WERI-Rb-1 (cell line): Measurements from ENCODE around the gene SOX8.
"Not testable (repeated sequence)": the region's sequence is repeated elsewhere in the genome, so short reads cannot be mapped to it uniquely, and the experiment has no call there.

Experiments used
- DNase-seq: peaks from one replicate; pipeline ENCODE4 v3.0.0-alpha.2; 2020
- H3K27ac ChIP-seq: fragments of 250-450 bp; sonication (Bioruptor Pico); 2 replicates; pipeline ENCODE4 v1.5.1; 2020; ENCODE audit warnings: mild to moderate bottlenecking, moderate library complexity
- H3K27me3 ChIP-seq: fragments of 250-450 bp; sonication (Bioruptor Pico); 2 replicates; pipeline ENCODE4 v1.5.1; 2021; ENCODE audit warnings: mild to moderate bottlenecking, low read depth, moderate library complexity; ENCODE audit not compliant: insufficient read depth, severe bottlenecking
- H3K36me3 ChIP-seq: fragments of 250-450 bp; sonication (Bioruptor Pico); 2 replicates; pipeline ENCODE4 v1.5.1; 2020; ENCODE audit warnings: mild to moderate bottlenecking, moderate library complexity
- H3K4me3 ChIP-seq: 2 replicates; pipeline ENCODE4 v1.5.1; 2011; ENCODE audit warnings: low read depth, mild to moderate bottlenecking, control low read depth, low read length
- H3K9me3 ChIP-seq: fragments of 250-450 bp; sonication (Bioruptor Pico); 2 replicates; pipeline ENCODE4 v1.5.1; 2021; ENCODE audit warnings: mild to moderate bottlenecking, moderate library complexity; ENCODE audit not compliant: severe bottlenecking
- TF ChIP-seq, protein P1 (sequence below): IDR thresholded peaks from 2 replicates; pipeline ENCODE4 v1.5.1; 2011; ENCODE audit warnings: low read depth, mild to moderate bottlenecking, control low read depth, inconsistent platforms, low read length

SOX8 gene

DNA sequence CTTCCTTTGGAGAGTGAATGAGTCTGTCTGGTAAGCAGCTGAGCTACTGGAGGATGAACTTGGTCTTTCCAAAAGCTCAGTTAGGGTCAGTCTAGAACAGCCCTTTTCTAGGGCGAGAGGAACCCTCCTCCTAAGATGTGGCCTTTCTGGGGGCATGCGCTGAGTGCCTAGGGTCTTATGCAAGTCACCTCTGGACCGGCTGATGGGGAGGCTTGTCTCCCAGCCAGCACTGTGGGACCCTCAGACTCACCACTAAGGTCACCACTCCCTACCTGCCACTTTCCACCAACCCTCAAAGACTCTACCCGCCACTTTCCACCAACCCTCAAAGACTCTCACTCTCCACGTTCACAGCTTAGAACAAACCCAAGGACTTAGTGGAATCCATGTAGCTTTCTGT is 37.6 kb upstream of the SOX8 start:
- no peaks in the 10 kb centered on the region for H3K36me3 ChIP-seq
- H3K4me3 ChIP-seq, result no peak overlapping the region
- DNase-seq, result no peak
- no peak overlapping the region for H3K27ac ChIP-seq
- no peaks in the 10 kb centered on the region for H3K27me3 ChIP-seq
- H3K9me3 ChIP-seq, result peaks cover 8% of the 10 kb centered on the region
- TF ChIP-seq, protein P1, sequence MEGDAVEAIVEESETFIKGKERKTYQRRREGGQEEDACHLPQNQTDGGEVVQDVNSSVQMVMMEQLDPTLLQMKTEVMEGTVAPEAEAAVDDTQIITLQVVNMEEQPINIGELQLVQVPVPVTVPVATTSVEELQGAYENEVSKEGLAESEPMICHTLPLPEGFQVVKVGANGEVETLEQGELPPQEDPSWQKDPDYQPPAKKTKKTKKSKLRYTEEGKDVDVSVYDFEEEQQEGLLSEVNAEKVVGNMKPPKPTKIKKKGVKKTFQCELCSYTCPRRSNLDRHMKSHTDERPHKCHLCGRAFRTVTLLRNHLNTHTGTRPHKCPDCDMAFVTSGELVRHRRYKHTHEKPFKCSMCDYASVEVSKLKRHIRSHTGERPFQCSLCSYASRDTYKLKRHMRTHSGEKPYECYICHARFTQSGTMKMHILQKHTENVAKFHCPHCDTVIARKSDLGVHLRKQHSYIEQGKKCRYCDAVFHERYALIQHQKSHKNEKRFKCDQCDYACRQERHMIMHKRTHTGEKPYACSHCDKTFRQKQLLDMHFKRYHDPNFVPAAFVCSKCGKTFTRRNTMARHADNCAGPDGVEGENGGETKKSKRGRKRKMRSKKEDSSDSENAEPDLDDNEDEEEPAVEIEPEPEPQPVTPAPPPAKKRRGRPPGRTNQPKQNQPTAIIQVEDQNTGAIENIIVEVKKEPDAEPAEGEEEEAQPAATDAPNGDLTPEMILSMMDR, result no peak

DNA sequence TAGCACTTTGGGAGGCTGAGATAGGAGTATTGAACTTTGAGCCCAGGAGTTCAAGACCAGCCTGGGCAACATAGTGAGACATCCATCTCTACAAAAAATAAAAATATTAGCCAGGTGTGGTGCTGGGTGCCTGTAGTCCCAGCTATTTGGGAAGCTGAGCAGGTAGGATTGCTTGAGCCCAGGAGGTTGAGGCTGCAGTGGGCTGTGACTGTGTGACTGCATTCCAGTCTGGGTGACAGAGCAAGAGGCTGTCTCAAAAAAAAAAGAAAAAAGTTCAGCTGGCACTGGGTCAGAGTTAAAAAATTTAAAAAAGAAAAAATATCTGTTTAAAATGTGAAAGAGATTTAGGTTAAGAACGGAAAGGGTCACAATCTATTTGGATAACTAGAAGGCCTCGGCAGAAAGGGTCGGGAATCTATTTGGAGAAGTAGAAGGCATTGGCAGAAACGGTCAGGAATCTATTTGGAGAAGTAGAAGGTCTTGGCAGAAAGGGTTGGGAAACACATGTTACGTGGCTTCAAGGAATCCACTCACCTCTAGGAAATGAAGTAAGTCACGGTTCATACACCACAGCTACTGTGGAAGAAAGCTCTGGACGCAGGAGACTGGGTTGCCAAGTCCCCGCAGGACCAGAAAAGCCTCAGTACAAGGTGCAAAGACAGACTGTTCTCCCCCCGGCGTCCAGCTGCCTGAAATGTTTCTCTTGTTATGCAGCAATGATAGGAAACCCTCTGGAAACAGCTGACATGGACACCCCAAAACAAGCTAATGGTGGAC is 36.1 kb upstream of the SOX8 start:
- H3K27me3 ChIP-seq, result no peaks in the 10 kb centered on the region
- TF ChIP-seq, protein P1, result no peak
- H3K27ac ChIP-seq, result no peak overlapping the region
- DNase-seq, result no peak
- no peak overlapping the region for H3K4me3 ChIP-seq
- peaks cover 8% of the 10 kb centered on the region for H3K9me3 ChIP-seq
- H3K36me3 ChIP-seq, result no peaks in the 10 kb centered on the region

DNA sequence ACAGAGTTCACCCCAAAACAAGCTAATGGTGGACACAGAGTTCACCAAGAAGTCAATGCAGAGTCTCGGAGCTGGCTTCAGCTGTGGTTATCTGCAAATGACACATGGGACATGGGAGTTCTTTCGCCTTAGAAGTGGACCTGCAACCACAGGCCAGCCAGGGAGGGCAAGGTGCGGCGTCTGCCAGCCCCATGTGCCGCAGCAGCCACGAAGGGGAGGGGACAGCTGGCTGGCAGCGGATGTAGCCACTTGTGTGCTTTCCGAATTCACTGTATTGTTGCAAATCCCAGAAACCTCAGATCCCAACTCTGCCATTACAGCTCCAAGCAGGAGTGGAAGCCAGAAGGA is 35.5 kb upstream of the SOX8 start:
- no peak for DNase-seq
- Histone ChIP-seq H3K27ac (peak overlapping the region; percentile 47; the same call in 1 of the 2 replicates), H3K9me3 (peaks cover 8% of the 10 kb centered on the region), H3K27me3 (no peaks in the 10 kb centered on the region), H3K36me3 (no peaks in the 10 kb centered on the region), H3K4me3 (no peak overlapping the region)
- TF ChIP-seq, protein P1, result no peak

DNA sequence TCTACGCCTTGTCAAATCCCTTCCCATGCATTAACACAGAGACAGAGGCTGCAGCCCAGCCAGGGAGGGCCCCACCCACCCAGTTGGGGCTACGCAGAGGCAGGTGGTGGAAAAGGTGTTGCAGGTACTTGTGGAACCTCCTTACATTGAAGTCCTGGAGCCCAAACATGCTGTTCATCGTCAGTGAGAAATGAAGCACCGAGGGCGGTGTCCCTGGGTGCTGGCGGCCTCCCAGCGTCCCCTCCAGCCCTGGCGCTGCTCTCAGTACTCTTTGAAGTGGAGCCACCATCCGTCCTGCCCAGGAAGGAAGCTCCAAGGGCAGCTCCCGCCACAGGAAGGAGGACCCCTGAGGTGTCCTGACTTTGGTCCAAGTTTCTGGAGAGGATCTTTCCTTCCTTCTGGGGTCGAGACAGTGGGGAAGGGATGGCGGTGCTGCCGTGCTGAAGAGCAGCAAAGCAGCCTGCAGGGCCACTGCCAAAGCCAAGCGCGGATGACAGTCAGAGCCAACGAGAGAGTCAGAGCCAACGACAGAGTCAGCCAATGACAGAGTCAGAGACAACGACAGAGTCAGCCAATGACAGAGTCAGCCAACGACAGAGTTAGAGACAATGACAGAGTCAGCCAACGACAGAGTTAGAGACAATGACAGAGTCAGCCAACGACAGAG is 34.2 kb upstream of the SOX8 start:
- Histone ChIP-seq H3K4me3 (no peak overlapping the region), H3K27me3 (no peaks in the 10 kb centered on the region), H3K27ac (peak overlapping the region; percentile 45), H3K9me3 (no peaks in the 10 kb centered on the region), H3K36me3 (no peaks in the 10 kb centered on the region; the same call in 1 of the 2 replicates)
- DNase-seq, result no peak
- TF ChIP-seq, protein P1, result no peak

DNA sequence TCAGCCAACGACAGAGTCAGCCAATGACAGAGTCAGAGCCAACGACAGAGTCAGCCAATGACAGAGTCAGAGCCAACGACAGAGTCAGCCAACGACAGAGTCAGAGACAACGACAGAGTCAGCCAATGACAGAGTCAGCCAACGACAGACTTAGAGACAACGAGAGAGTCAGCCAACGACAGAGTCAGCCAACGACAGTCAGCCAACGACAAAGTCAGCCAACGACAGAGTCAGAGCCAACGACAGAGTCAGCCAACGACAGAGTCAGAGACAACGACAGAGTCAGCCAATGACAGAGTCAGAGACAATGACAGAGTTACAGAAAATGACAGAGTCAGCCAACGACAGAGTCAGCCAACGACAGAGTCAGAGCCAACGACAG is 33.7 kb upstream of the SOX8 start:
- H3K27me3 ChIP-seq, H3K36me3 ChIP-seq, H3K9me3 ChIP-seq, H3K4me3 ChIP-seq, H3K27ac ChIP-seq, DNase-seq: not testable (repeated sequence)

DNA sequence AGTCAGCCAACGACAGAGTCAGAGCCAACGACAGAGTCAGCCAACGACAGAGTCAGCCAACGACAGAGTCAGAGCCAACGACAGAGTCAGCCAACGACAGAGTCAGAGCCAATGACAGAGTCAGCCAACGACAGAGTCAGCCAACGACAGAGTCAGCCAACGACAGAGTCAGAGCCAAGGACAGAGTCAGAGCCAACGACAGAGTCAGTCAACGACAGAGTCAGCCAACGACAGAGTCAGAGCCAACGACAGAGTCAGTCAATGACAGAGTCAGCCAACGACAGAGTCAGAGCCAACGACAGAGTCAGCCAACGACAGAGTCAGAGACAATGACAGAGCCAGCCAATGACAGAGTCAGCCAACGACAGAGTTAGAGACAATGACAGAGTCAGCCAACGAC is 32.8 kb upstream of the SOX8 start:
- H3K27me3 ChIP-seq, H3K4me3 ChIP-seq, H3K9me3 ChIP-seq, H3K27ac ChIP-seq, DNase-seq, H3K36me3 ChIP-seq: not testable (repeated sequence)

DNA sequence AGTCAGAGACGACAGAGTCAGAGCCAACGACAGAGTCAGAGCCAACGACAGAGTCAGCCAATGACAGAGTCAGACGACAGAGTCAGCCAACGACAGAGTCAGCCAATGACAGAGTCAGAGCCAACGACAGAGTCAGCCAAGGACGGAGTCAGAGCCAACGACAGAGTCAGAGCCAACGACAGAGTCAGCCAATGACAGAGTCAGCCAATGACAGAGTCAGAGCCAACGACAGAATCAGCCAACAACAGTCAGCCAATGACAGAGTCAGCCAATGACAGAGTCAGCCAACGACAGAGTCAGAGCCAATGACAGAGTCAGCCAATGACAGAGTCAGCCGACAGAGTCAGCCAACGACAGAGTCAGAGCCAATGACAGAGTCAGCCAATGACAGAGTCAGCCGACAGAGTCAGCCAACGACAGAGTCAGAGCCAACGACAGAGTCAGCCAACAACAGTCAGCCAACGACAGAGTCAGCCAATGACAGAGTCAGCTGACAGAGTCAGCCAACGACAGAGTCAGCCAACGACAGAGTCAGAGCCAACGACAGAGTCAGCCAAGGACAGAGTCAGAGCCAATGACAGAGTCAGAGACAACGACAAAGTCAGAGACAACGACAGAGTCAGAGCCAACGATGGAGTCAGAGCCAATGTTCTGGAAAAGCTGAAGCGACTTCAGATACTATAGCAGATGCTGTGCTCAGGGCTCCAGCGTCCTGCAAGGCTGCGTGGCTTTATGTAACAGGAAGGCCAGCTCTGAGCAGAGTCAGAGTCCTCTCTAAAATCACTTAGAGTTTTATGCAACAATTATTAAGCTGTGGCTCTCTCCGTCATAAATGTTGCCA is 30.6 kb upstream of the SOX8 start:
- DNase-seq, H3K27me3 ChIP-seq, H3K27ac ChIP-seq, H3K4me3 ChIP-seq, H3K36me3 ChIP-seq, H3K9me3 ChIP-seq: not testable (repeated sequence)
